Measurements from ENCODE around the gene ATXN10.
"Not testable (repeated sequence)": the region's sequence is repeated elsewhere in the genome, so short reads cannot be mapped to it uniquely, and the experiment has no call there.

Gene ATXN10

DNA sequence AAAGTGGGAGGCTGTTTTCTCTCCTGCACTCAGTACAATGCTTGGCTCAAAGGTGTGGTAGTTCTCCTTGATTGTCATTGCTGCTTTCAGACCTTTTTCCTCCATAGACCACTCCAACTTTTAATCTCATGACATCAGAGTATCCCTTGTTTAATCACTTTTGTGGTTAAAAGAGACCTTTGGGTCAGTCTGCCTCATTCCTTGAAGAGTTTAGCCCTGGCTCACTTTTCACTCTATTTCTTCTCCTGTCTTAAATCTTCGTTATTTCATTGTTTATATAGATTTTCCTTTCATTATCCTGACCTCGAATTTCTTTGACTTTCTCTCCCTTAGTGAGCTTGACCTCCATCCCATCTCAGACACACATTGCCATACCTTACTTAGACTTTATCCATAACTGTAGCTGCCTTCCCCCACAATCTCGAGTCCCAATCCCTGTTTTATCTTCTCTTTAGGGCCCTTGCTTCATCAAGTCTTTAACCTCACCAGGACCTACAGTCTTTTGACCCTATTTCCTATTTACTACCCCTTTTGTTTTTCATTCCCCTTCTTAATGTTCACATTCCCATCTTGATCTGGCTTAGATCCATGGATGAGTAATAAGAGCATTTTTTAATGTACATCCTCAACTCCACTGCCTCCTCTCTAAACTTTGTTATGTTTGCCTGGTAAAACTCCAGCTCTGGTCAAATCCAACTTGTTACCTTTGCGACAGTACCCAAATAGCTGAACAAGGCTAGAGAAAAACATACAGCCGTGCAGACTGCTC is 9.5 kb downstream of the ATXN10 start:
- DNase-seq, result no peak

- DNase-seq, result no peak
Observed at GRCh38 chr22:45682064-45682463, 10.4 kb downstream of the ATXN10 start.

- DNase-seq, result not testable (repeated sequence)
Observed at GRCh38 chr22:45682773-45683172, 11.1 kb downstream of the ATXN10 start.

- no peak for DNase-seq
Observed at GRCh38 chr22:45683248-45683647, 11.6 kb downstream of the ATXN10 start.

GRCh38 chr22:45683680-45684079 is 12.0 kb downstream of the ATXN10 start:
- no peak for DNase-seq

GRCh38 chr22:45684169-45684568 is 12.5 kb downstream of the ATXN10 start:
- no peak for DNase-seq

DNA sequence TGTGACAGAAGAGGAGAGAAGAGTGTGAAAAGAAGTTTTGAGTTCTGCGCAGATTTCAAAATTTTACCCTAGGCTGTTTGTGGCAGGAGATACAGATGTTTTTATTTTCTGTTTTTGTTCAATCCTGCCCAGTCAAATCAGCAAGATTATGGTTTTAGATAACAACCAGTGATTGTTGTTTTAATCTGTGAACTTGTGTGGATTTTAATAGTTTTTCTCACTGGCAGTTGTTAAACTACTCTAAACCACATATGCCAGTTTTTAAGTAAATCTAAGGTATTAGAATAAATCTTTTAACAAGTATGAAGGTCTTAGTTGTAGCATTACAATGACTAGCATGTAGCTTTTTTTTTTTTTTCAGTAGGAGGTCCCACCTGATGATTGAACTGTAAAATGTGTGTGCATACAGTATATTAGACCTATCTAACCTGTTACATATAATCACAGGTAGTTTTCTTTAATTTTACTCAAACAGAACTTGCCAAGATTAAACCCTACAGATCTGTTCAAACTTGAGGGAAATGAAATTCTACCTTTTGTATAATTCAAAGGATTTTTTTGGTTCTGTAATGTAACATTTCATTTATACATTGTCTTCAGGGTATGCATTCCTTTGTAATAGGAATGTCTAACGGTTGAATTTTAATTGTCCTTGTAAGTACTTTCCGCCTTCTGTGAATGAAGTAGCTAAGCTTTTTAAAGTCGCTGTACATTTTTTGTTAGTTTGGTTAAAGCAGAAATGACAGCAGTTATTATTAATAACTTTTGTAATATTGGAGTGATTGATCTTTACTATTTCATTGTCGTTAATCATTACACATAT is 13.3 kb downstream of the ATXN10 start:
- DNase-seq, result no peak

GRCh38 chr22:45686004-45686403 is 14.4 kb downstream of the ATXN10 start:
- no peak for DNase-seq

- no peak for DNase-seq
Observed at GRCh38 chr22:45686836-45687235, 15.2 kb downstream of the ATXN10 start.

DNA sequence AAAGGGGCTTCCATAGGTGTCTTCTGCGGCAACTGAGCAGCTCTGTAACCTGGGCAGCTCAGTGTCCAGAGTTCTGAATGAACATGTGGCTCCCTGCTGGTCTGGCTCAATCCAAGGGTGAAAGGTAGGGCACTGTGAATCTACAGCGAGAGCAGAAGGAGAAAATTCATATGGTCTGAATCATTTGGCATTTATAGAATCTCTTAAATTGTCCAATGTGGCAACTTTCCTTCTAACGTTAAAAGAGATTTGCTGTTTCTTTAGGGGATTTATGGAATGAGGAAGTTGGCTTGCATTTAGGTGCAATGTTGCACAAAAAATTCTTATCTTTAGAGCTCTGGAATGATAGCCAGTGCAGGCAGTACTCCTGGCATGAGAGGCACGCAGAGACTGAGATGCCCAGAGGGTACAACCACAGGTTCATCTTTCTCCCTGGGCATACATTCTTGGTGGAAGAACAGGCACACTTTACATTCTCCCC is 17.0 kb downstream of the ATXN10 start:
- DNase-seq, result no peak

DNA sequence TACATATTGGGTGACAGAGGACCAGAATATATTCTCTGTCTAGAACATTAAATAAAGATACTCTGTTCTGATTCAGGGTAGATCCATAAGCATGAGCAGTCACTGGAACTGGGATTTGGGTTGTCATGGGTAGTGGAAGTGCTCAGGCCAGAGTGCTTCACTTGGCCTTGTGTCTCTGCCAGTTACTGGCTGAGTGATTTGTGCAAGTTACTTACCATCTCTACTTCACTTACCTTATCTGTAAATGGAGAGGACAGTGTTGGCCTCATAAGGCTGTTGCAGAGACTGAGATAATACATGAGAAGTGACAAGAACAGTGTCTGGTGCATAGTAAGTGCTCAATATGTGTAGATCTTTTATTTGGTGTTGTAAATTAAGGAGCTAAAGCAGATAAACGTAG is 17.6 kb downstream of the ATXN10 start:
- no peak for DNase-seq

DNA sequence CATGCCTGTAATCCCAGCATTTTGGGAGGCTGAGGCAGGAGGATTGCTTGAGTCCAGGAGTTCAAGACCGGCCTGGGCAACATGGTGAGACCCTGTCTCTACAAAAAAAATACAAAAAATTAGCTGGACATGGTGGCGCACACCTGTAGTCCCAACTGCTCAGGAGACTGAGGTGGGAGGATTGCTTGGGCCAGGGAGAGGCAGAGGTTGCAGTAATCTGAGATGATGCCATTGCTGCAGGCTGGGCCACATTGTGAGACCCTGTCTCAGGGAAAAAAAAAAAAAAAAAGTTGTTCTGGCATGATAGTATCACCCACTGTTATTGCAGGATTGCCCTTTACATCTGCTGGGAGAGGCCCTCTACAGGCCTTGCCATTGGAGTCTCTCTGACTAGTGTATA is 18.4 kb downstream of the ATXN10 start:
- DNase-seq, result no peak

GRCh38 chr22:45692549-45692948 is 20.9 kb downstream of the ATXN10 start:
- DNase-seq, result no peak

GRCh38 chr22:45693835-45694234 is 22.2 kb downstream of the ATXN10 start:
- DNase-seq, result no peak

DNA sequence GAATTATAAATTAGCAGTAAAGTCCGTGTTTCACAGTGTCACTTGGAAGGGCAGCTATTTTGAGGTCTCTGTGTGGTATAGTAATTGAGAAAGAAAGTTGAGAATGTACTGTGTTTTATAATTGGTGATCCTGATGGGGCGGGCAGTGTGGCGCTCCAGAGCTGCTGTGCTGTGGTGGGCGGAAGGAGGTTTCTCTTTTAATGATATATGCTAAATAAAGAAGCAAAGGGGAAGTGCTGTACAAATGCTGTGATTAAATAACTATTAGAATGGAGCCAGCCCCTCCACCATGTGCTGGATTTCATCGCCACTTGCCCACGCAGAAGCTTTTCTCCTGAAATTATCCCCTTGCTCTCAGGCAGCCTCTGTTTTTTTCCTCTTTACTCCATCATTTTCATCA is 24.6 kb downstream of the ATXN10 start:
- no peak for DNase-seq

DNA sequence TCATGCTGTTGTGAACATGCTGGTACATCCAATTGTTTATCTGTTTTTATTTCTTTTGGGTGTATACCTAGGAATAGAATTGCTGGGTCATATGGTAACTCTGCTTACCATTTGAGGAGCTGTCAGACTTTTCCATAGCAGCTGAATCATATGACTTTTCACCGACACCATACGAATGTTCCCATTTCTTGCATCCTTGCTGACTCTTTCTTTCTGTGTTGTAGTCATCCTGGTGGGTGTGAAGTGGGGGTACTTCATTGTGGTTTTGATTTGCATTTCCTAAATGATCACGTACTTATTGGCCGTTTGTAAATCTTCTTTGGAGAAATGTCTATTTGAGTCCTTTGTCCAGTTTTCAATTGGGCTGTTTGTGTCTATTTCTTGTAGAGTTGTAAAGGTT is 26.5 kb downstream of the ATXN10 start:
- no peak for DNase-seq

GRCh38 chr22:45702981-45703380 is 31.3 kb downstream of the ATXN10 start:
- no peak for DNase-seq

DNA sequence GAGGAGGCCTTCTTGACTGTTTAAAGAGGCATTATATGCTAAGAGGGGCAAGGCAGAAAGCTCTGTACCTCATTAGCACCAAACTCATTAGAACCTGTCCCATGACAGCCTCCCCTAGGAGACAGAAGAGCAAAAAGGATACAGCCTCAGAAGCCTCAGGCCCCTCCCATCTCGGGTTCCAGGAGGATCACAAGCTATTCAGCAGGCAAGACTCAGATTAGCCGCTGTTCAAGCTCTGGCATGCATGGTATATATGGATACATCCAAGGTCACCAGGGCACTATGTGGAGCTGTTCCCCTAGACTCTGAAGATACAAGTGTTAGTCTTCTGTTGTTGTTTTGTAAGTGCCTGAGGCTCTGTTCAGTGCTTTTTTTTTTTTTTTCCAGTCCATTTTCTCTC is 32.1 kb downstream of the ATXN10 start:
- no peak for DNase-seq

GRCh38 chr22:45704648-45705047 is 33.0 kb downstream of the ATXN10 start:
- no peak for DNase-seq

- no peak for DNase-seq
Observed at GRCh38 chr22:45707605-45708004, 36.0 kb downstream of the ATXN10 start.

DNA sequence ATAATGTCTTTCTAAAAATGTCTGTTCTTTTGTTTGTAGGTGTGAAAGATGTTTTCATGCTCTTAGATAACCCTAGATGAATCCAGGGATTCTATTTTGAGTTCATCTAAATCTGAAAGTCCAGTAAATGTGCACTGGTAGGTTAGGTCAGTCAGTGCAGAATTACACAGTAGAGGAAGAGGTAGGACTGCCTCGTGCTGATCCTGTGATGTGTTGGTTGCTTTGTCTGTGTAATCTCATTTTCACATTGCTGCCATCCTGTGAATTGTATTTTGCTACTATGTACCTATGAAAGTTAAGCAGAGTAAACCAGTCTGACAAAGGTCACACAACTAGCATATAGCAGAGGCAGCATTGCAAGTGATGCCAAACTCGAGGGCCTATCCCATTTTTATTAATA is 36.5 kb downstream of the ATXN10 start:
- no peak for DNase-seq

GRCh38 chr22:45709060-45709739 is 37.6 kb downstream of the ATXN10 start:
- DNase-seq, result no peak

DNA sequence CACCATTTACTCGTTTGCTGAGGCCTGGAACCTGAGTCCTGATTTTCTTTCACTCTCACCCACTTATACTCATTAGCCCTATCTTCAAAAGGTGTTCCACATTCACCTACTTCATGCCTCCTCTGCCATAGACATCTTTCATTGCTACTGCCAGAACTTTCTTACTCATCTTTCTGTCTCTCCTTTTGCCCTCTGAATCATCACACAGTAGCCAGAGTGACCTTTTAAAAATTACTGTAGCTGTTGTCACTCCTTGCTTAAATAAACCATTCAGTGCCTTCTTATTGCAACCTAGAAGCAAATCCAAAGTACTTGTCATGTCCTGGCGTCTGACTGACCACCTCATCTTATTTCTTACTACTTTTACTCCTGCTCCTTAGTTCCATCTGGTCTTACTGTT is 38.2 kb downstream of the ATXN10 start:
- no peak for DNase-seq

- no peak for DNase-seq
Observed at GRCh38 chr22:45710469-45710868, 38.8 kb downstream of the ATXN10 start.
